Naive B cell (primary cell): Measurements from ENCODE around the gene KIRREL3. TPM values are rescaled to one million over a fixed set of nuclear protein-coding genes. Genes with fewer than 3 reads are reported as not detected.
A peak's percentile ranks its signal among the peaks of the same experiment; 100 is the strongest.

ENCODE experiments used
- ATAC-seq, 2 donors: fragments of 150-1000 bp; cut with Tn5 transposase; 2 replicates each; pipeline ENCODE4 v1.10.0; 2021; ENCODE audit warnings: low read depth in 2 of 2, mild to moderate bottlenecking in 2 of 2, moderate library complexity in 2 of 2
- DNase-seq: peaks from one replicate; pipeline ENCODE4 v3.0.0; 2022
- H3K27ac Mint-ChIP-seq, 6 donors: one replicate each; pipeline ENCODE4 v1.8.0; 2020 to 2022; ENCODE audit warnings: mild to moderate bottlenecking in 6 of 6, mixed read lengths in 6 of 6, moderate library complexity in 5 of 6, inconsistent platforms in 2 of 6
- H3K27me3 Mint-ChIP-seq, 3 donors: one replicate each; pipeline ENCODE4 v1.8.0; 2021 to 2022; ENCODE audit warnings: mixed read lengths in 3 of 3, mild to moderate bottlenecking in 1 of 3
- H3K36me3 Mint-ChIP-seq, 2 donors: one replicate each; pipeline ENCODE4 v1.8.0; 2020 to 2022; ENCODE audit warnings: mixed read lengths in 2 of 2, inconsistent platforms in 1 of 2, mild to moderate bottlenecking in 1 of 2
- H3K4me1 Mint-ChIP-seq, 3 donors: one replicate each; pipeline ENCODE4 v1.8.0; 2020 to 2022; ENCODE audit warnings: mixed read lengths in 3 of 3, inconsistent platforms in 1 of 3, mild to moderate bottlenecking in 1 of 3, moderate library complexity in 1 of 3
- H3K4me3 Mint-ChIP-seq, 8 donors: one replicate each; pipeline ENCODE4 v1.8.0; 2020 to 2022; ENCODE audit warnings: mild to moderate bottlenecking in 8 of 8, mixed read lengths in 8 of 8, moderate library complexity in 8 of 8, inconsistent platforms in 2 of 8
- H3K9me3 Mint-ChIP-seq, 7 donors: one replicate each; pipeline ENCODE4 v1.8.0; 2020 to 2022; ENCODE audit warnings: mixed read lengths in 7 of 7, mild to moderate bottlenecking in 5 of 7, inconsistent platforms in 2 of 7, moderate library complexity in 1 of 7
- polyA plus RNA-seq, 6 donors: library from polyadenylated mRNA; unstranded; fragments of 300-500 nt; fragmentation: Illumina TruSeq; gene quantifications; one replicate each; pipeline ENCODE4 v1.2.3, GENCODE V29; 2021; ENCODE audit warnings: low read depth in 6 of 6

Gene KIRREL3
- polyA plus RNA-seq, 6 donors from 2014 or later = not detected

GRCh38 chr11:126640186-126640585 is 360.4 kb downstream of the KIRREL3 start:
- ATAC-seq (no peak), DNase-seq (no peak)
- Mint-ChIP-seq H3K9me3 (peaks cover 0 to 2% (median 0%) of the 10 kb centered on the region in 7 donors), H3K36me3 (no peaks in the 10 kb centered on the region), H3K27ac (no peak overlapping the region), H3K4me1 (no peaks in the 10 kb centered on the region), H3K27me3 (peaks cover 15 to 21% (median 21%) of the 10 kb centered on the region in 3 donors), H3K4me3 (no peak overlapping the region)

DNA sequence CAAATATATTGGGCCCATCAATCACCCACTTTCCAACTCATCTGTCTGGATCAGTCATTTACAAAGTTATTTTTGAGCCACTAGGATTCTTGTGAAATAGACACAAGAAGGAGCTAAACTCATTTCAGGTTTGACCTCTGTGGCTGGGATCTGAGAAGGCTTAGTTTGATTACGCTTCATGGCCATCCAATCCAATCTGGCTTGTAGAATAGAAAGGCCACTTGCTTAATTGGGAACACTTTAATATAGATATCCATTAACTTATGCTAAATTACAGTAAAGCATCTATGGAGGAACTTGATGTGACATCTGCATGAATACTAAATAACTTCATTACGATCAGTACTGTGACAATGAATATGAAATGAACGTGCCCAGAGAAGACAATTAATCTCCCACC is 360.9 kb downstream of the KIRREL3 start:
- DNase-seq (no peak), ATAC-seq (no peak)
- Mint-ChIP-seq H3K4me3 (no peak overlapping the region), H3K36me3 (no peaks in the 10 kb centered on the region), H3K27ac (no peak overlapping the region), H3K4me1 (no peaks in the 10 kb centered on the region), H3K9me3 (peaks cover 0 to 2% (median 0%) of the 10 kb centered on the region in 7 donors), H3K27me3 (peaks cover 15 to 21% (median 21%) of the 10 kb centered on the region in 3 donors)

DNA sequence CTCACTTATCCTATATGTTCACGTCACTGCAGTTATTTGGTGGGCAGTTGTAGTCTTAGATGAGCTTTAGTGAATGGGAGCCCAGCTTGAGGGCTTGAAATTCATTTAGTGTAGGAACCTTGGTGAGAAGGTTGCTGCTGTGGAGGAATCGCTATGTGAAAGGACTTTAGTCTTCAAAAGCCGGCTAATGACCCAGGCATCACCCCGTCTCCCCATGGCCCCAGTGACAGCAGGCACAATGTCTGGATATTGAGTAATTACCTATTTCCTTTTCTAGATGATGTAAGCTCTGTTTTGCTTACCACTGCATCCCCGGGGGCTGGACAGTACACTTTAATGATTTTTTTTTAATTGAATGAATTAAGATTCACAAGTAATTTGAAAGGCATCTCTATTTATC is 361.9 kb downstream of the KIRREL3 start:
- Mint-ChIP-seq H3K4me1 (no peaks in the 10 kb centered on the region), H3K9me3 (peaks cover 0 to 2% (median 0%) of the 10 kb centered on the region in 7 donors), H3K27ac (no peak overlapping the region), H3K27me3 (peaks cover 15 to 21% (median 21%) of the 10 kb centered on the region in 3 donors), H3K4me3 (no peak overlapping the region), H3K36me3 (no peaks in the 10 kb centered on the region)
- ATAC-seq (no peak), DNase-seq (no peak)

DNA sequence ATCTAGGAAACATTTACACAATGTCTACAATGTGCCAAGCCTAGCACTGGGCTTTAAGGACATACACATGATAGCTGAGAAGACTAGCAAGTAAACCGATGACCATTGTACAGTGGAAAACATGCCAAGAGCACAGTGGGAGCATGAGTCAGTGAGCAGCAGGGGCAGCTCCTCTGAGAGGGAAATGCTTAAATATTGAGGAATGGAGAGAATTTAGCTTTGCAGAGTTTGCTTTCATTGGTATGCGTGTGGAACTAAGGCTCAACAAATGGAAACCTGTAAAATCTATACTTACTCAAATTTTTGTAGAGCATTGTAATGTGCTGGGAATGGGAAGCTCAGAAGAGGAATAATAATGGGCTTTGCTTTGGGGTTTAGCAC is 362.8 kb downstream of the KIRREL3 start:
- DNase-seq (no peak), ATAC-seq (no peak)
- Mint-ChIP-seq H3K27ac (no peak overlapping the region), H3K4me1 (no peaks in the 10 kb centered on the region), H3K9me3 (peaks cover 0 to 4% (median 2%) of the 10 kb centered on the region in 7 donors), H3K27me3 (peaks cover 15 to 21% (median 21%) of the 10 kb centered on the region in 3 donors), H3K36me3 (no peaks in the 10 kb centered on the region), H3K4me3 (no peak overlapping the region)

- H3K27ac Mint-ChIP-seq = no peak overlapping the region
These were observed 363.4 kb downstream of the KIRREL3 start for GRCh38 chr11:126636911-126637794.

GRCh38 chr11:126635511-126635910 is 365.1 kb downstream of the KIRREL3 start:
- no peak overlapping the region for H3K27ac Mint-ChIP-seq
- no peaks in the 10 kb centered on the region for H3K4me1 Mint-ChIP-seq
- H3K9me3 Mint-ChIP-seq = peaks cover 0 to 4% (median 0%) of the 10 kb centered on the region in 7 donors
- peaks cover 11 to 21% (median 21%) of the 10 kb centered on the region in 3 donors for H3K27me3 Mint-ChIP-seq
- ATAC-seq (no peak), DNase-seq (no peak)
- H3K4me3 Mint-ChIP-seq = no peak overlapping the region
- H3K36me3 Mint-ChIP-seq = no peaks in the 10 kb centered on the region

More at GRCh38 chr11:126636911-126637794, 363.4 kb downstream of the KIRREL3 start:
- Mint-ChIP-seq H3K27me3 (peaks cover 10 to 21% (median 21%) of the 10 kb centered on the region in 3 donors), H3K4me1 (no peaks in the 10 kb centered on the region), H3K9me3 (peaks cover 0 to 4% (median 0%) of the 10 kb centered on the region in 7 donors), H3K4me3 (no peak overlapping the region), H3K36me3 (no peaks in the 10 kb centered on the region)
- DNase-seq (no peak), ATAC-seq (no peak)

GRCh38 chr11:126634963-126635362 is 365.6 kb downstream of the KIRREL3 start:
- Mint-ChIP-seq H3K4me3 (no peak overlapping the region), H3K4me1 (no peaks in the 10 kb centered on the region), H3K9me3 (peaks cover 0 to 4% (median 0%) of the 10 kb centered on the region in 7 donors), H3K27ac (no peak overlapping the region), H3K36me3 (no peaks in the 10 kb centered on the region), H3K27me3 (peaks cover 8 to 22% (median 21%) of the 10 kb centered on the region in 3 donors)
- DNase-seq (no peak), ATAC-seq (no peak)

DNA sequence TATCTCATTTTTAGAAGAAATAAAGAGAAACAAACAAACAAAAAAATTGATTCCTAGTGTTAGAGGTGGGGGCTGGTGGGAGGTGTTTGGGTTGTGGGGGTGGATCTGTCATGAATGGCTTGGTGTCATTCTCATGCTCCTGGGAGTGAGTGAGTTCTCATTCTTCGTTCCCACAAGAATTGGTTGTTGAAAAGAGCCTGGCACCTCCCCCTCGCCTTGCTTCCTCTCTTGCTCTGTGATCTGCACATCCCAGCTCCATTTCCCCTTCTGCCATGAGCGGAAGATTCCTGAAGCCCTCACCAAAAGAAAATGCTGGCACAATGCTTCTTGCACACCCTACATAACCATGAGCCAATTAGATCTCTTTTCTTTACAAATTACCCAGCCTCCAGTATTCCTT is 367.2 kb downstream of the KIRREL3 start:
- Mint-ChIP-seq H3K4me1 (no peaks in the 10 kb centered on the region), H3K4me3 (no peak overlapping the region), H3K36me3 (no peaks in the 10 kb centered on the region), H3K27ac (peak overlapping the region in 1 of 6 donors; percentile 1), H3K9me3 (peaks cover 0 to 4% (median 2%) of the 10 kb centered on the region in 7 donors), H3K27me3 (peaks cover 8 to 27% (median 21%) of the 10 kb centered on the region in 3 donors)
- no peak for ATAC-seq
- no peak for DNase-seq

- no peak overlapping the region for H3K4me3 Mint-ChIP-seq
- ATAC-seq = no peak
- H3K27ac Mint-ChIP-seq = no peak overlapping the region
- peaks cover 3 to 12% (median 8%) of the 10 kb centered on the region in 3 donors for H3K27me3 Mint-ChIP-seq
- no peak for DNase-seq
- H3K4me1 Mint-ChIP-seq = no peaks in the 10 kb centered on the region
- peaks cover 0 to 7% (median 2%) of the 10 kb centered on the region in 7 donors for H3K9me3 Mint-ChIP-seq
- H3K36me3 Mint-ChIP-seq = no peaks in the 10 kb centered on the region
These were observed 369.4 kb downstream of the KIRREL3 start for GRCh38 chr11:126630893-126631798.

GRCh38 chr11:126630488-126630887 is 370.1 kb downstream of the KIRREL3 start:
- Mint-ChIP-seq H3K4me3 (no peak overlapping the region), H3K27ac (no peak overlapping the region), H3K4me1 (no peaks in the 10 kb centered on the region), H3K27me3 (peaks cover 4 to 12% (median 8%) of the 10 kb centered on the region in 3 donors), H3K9me3 (peaks cover 0 to 7% (median 2%) of the 10 kb centered on the region in 7 donors), H3K36me3 (no peaks in the 10 kb centered on the region)
- DNase-seq = no peak
- ATAC-seq = no peak

- Mint-ChIP-seq H3K36me3 (no peaks in the 10 kb centered on the region), H3K4me3 (no peak overlapping the region), H3K4me1 (no peaks in the 10 kb centered on the region), H3K27me3 (peaks cover 4 to 17% (median 11%) of the 10 kb centered on the region in 3 donors), H3K27ac (no peak overlapping the region), H3K9me3 (peaks cover 0 to 7% (median 2%) of the 10 kb centered on the region in 7 donors)
- DNase-seq (no peak), ATAC-seq (no peak)
These were observed 371.6 kb downstream of the KIRREL3 start for GRCh38 chr11:126628790-126629621.

GRCh38 chr11:126628450-126628789 is 372.1 kb downstream of the KIRREL3 start:
- Mint-ChIP-seq H3K27ac (peak overlapping the region in 1 of 6 donors; percentile 70), H3K36me3 (no peaks in the 10 kb centered on the region), H3K4me3 (no peak overlapping the region), H3K9me3 (peaks cover 0 to 4% (median 2%) of the 10 kb centered on the region in 7 donors), H3K27me3 (peaks cover 6 to 19% (median 16%) of the 10 kb centered on the region in 3 donors), H3K4me1 (no peaks in the 10 kb centered on the region)
- no peak for DNase-seq
- no peak for ATAC-seq

- H3K4me3 Mint-ChIP-seq = peak overlapping the region in 1 of 8 donors; percentile 11
- H3K36me3 Mint-ChIP-seq = no peaks in the 10 kb centered on the region
- H3K9me3 Mint-ChIP-seq = peaks cover 0 to 3% (median 2%) of the 10 kb centered on the region in 7 donors
- no peaks in the 10 kb centered on the region for H3K4me1 Mint-ChIP-seq
- DNase-seq (no peak), ATAC-seq (no peak)
- H3K27ac Mint-ChIP-seq = no peak overlapping the region
- peaks cover 10 to 21% (median 19%) of the 10 kb centered on the region in 3 donors for H3K27me3 Mint-ChIP-seq
These were observed 373.1 kb downstream of the KIRREL3 start for GRCh38 chr11:126627421-126627820.
